GM19025 (cell line): Measurements from ENCODE around the gene MSRB1.

Experiments used
- ATAC-seq: cut with Tn5 transposase; IDR thresholded peaks from one replicate; pipeline ENCODE4 v1.9.1; 2021; ENCODE audit warnings: mild to moderate bottlenecking, low read depth, moderate library complexity; ENCODE audit not compliant: unreplicated experiment

MSRB1 gene

GRCh38 chr16:1918351-1919326, 24.4 kb downstream of the MSRB1 start, which contains the start of gene HS3ST6:
TSS of gene HS3ST6 (minus strand) at chr16:1918415. CDS start at chr16:1918323, 92 bp downstream.
- no peak for ATAC-seq

- no peak for ATAC-seq
These were observed 25.2 kb downstream of the MSRB1 start for GRCh38 chr16:1917665-1918350.

- ATAC-seq = no peak
These were observed 25.8 kb downstream of the MSRB1 start for GRCh38 chr16:1917056-1917664.

GRCh38 chr16:1916640-1916990, 26.4 kb downstream of the MSRB1 start:
- no peak for ATAC-seq

GRCh38 chr16:1915732-1916639, 27.0 kb downstream of the MSRB1 start:
- no peak for ATAC-seq

- no peak for ATAC-seq
These were observed 28.0 kb downstream of the MSRB1 start for GRCh38 chr16:1914988-1915387.

GRCh38 chr16:1914084-1914608, 28.9 kb downstream of the MSRB1 start:
- ATAC-seq = no peak

- no peak for ATAC-seq
These were observed 29.5 kb downstream of the MSRB1 start for GRCh38 chr16:1913327-1914083.

- no peak for ATAC-seq
These were observed 30.8 kb downstream of the MSRB1 start for GRCh38 chr16:1912215-1912543.

- ATAC-seq = no peak
These were observed 31.4 kb downstream of the MSRB1 start for GRCh38 chr16:1911467-1912214.

GRCh38 chr16:1909561-1910231, 33.3 kb downstream of the MSRB1 start:
- no peak for ATAC-seq

- no peak for ATAC-seq
These were observed 34.0 kb downstream of the MSRB1 start for GRCh38 chr16:1908983-1909382.

- ATAC-seq = no peak
These were observed 34.8 kb downstream of the MSRB1 start for GRCh38 chr16:1908184-1908583.

GRCh38 chr16:1907226-1907860, 35.7 kb downstream of the MSRB1 start:
- no peak for ATAC-seq

GRCh38 chr16:1906846-1907165, 36.2 kb downstream of the MSRB1 start:
- no peak for ATAC-seq

GRCh38 chr16:1906055-1906845, 36.7 kb downstream of the MSRB1 start:
- no peak for ATAC-seq
